Suprapubic skin (tissue), 4 donors: Measurements from ENCODE around the gene OTUD5. TPM values are rescaled to one million over a fixed set of nuclear protein-coding genes. Genes with fewer than 3 reads are reported as not detected.

Experiments
- DNase-seq, 2 donors: peaks; one replicate each; pipeline ENCODE4 v3.0.0-alpha.2; 2019; ENCODE audit warnings: low spot score in 2 of 2
- H3K27ac ChIP-seq: fragments of 200-600 bp; sonication (generic); one replicate; pipeline ENCODE4 v1.5.1; 2019
- H3K27me3 ChIP-seq: fragments of 200-600 bp; sonication (generic); one replicate; pipeline ENCODE4 v1.5.1; 2019
- H3K36me3 ChIP-seq: fragments of 200-600 bp; sonication (generic); one replicate; pipeline ENCODE4 v1.5.1; 2019
- H3K4me1 ChIP-seq: fragments of 200-600 bp; sonication (generic); one replicate; pipeline ENCODE4 v1.5.1; 2019
- H3K4me3 ChIP-seq: fragments of 200-600 bp; sonication (generic); one replicate; pipeline ENCODE4 v1.5.1; 2019; ENCODE audit warnings: mild to moderate bottlenecking
- H3K9me3 ChIP-seq: fragments of 200-600 bp; sonication (generic); one replicate; pipeline ENCODE4 v1.5.1; 2019
- EP300 ChIP-seq: sonication (generic); formaldehyde crosslinking; IDR thresholded peaks from one replicate; pipeline ENCODE4 v1.6.1; 2017; ENCODE audit warnings: antibody characterized with exemption
- POLR2A ChIP-seq, 2 donors: fragments of 450-650 bp; IDR thresholded peaks; one replicate each; pipeline ENCODE4 v1.6.1; 2017; ENCODE audit warnings: antibody characterized with exemption in 2 of 2, mild to moderate bottlenecking in 2 of 2, moderate library complexity in 2 of 2
- POLR2AphosphoS5 ChIP-seq, 3 donors: sonication (generic); formaldehyde crosslinking; IDR thresholded peaks; one replicate each; pipeline ENCODE4 v1.6.1; 2017; ENCODE audit warnings: antibody characterized with exemption in 3 of 3
- WGBS: methylation state at CpG from one replicate; pipeline ENCODE4 v1.1.5; 2018; 5-methylcytosine and 5-hydroxymethylcytosine counted together
- total RNA-seq, 4 donors: library from RNA; depleted of rRNA; stranded (reverse); fragments of >200 nt; gene quantifications; one replicate each; pipeline ENCODE4 v1.1.0, GENCODE V29; 2016
- TF ChIP-seq, protein P1 (sequence below), 2 donors: fragments of 200-600 bp in 1 of 2; fragments of 450-650 bp in 1 of 2; sonication (generic) in 1 of 2; IDR thresholded peaks; one replicate each; pipeline ENCODE4 v1.5.1; 2016 to 2019; ENCODE audit warnings: antibody characterized with exemption in 2 of 2, mild to moderate bottlenecking in 1 of 2, moderate library complexity in 1 of 2

The OTUD5 gene
- total RNA-seq, 4 donors from 2014 or later = 32.3 to 50.1 (median 46.2) TPM

DNA sequence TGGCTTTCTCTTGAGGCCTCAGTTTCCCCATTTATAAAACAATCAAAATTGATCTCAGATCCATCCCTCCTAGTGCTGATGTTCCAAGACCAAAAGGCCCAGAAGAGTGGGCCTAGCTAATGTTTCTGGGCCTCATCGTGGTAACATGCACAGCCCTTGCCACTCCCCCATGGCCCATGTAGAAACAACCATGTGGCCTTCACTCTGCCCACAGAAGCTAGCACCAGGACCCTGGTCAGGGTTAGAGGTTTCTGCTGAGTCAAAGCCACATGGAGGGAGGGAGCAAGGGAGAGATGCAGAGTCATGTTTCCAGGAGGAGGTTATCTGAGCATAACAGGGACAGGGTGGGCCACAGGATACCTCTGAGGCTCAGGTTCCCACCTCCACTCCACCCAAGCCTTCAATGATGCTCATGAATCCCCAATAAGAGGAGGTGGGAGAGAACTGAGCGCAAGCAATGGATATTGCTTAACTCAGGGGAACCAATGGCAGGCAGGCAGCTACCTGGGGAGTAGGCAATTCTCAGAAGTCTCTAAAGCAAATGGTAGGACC is 16.9 kb downstream of the OTUD5 start:
- Histone ChIP-seq H3K27ac (no peak overlapping the region), H3K4me3 (no peak overlapping the region), H3K9me3 (no peaks in the 10 kb centered on the region), H3K36me3 (peaks cover 3% of the 10 kb centered on the region), H3K27me3 (no peaks in the 10 kb centered on the region), H3K4me1 (peaks cover 1% of the 10 kb centered on the region)
- DNase-seq = no peak
- TF ChIP-seq, protein P1, sequence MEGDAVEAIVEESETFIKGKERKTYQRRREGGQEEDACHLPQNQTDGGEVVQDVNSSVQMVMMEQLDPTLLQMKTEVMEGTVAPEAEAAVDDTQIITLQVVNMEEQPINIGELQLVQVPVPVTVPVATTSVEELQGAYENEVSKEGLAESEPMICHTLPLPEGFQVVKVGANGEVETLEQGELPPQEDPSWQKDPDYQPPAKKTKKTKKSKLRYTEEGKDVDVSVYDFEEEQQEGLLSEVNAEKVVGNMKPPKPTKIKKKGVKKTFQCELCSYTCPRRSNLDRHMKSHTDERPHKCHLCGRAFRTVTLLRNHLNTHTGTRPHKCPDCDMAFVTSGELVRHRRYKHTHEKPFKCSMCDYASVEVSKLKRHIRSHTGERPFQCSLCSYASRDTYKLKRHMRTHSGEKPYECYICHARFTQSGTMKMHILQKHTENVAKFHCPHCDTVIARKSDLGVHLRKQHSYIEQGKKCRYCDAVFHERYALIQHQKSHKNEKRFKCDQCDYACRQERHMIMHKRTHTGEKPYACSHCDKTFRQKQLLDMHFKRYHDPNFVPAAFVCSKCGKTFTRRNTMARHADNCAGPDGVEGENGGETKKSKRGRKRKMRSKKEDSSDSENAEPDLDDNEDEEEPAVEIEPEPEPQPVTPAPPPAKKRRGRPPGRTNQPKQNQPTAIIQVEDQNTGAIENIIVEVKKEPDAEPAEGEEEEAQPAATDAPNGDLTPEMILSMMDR (IDR thresholded peaks at IDR 0.05) = no peak
- no peak for TF ChIP-seq EP300
- no peak for TF ChIP-seq POLR2A (IDR thresholded peaks at IDR 0.05)
- TF ChIP-seq POLR2AphosphoS5 (IDR thresholded peaks at IDR 0.05) = no peak
- WGBS = 83% methylated on average over 2 of the region's 2 CpGs

DNA sequence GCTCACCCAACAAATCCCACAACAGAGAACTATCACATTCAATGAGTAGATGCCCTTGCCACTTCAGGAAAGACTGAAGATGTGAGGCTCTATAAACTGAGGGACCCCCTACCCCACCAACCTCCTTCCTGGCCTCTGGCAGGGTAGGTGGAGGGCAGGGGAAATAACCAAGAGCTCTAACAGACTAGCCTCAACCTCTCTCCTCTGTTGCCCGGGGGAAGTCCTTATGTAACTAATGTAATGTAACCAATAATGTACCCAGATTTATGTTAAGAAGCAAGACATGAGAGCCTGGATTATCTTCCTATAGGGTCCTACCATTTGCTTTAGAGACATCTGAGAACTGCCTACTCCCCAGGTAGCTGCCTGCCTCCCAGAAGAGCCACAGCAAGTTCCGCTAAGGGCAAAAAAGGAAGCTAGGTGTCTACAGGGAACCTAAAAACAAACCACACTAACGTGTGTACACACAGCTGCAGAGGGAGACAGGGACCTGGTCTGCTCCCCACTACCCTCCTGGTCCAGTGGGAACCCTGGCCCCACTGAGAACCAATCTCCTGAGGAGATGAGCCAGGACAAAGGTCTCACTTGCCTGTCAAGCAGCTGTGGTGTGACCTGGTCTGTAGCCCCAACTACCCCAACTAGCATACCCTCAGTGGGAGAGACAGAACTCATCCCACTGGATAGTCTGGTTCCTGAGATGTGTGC is 17.7 kb downstream of the OTUD5 start:
- TF ChIP-seq, protein P1 (IDR thresholded peaks at IDR 0.05) = no peak
- no peak for TF ChIP-seq EP300
- no peak for TF ChIP-seq POLR2AphosphoS5 (IDR thresholded peaks at IDR 0.05)
- TF ChIP-seq POLR2A (IDR thresholded peaks at IDR 0.05) = no peak
- H3K4me1 ChIP-seq = no peaks in the 10 kb centered on the region
- no peaks in the 10 kb centered on the region for H3K27me3 ChIP-seq
- no peak for DNase-seq
- no peak overlapping the region for H3K4me3 ChIP-seq
- peaks cover 4% of the 10 kb centered on the region for H3K36me3 ChIP-seq
- WGBS = 72% methylated on average over 3 of the region's 3 CpGs
- no peaks in the 10 kb centered on the region for H3K9me3 ChIP-seq
- no peak overlapping the region for H3K27ac ChIP-seq

DNA sequence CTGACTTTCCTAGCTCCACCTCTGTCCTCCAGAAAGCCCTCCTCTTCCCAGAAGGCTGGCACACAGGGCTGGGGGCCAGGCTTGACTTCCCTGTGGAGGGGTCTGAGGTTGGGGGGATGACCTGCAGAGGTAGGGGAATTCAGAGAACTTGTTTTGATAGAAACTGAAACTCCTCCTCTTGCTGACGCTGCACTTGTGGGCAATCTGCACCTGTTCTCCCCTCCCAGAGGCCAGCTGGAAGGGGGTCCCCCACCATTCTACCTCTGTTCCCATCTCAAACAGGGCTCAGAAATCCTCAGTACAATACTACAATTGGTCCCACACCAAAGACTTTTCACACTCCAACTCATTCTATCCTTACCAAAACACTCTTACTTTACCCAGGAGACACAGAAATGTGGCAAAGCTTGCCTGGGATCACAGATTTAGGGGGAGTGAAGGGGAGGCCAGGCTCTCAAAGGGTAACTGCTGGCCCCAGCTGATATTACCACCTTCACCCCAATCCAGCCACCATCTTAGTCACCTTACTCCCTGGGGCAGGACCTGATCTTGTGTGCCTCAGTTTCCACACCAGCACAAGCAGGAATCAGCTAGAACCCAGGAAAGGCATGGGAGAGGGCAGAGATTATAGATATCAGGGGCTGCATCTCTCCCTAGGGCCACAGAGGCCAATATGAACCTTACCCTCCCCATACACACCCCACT is 18.5 kb downstream of the OTUD5 start:
- DNase-seq = no peak
- 100% methylated on average over 1 of the region's 1 CpG for WGBS
- no peak overlapping the region for H3K27ac ChIP-seq
- H3K4me3 ChIP-seq = no peak overlapping the region
- H3K36me3 ChIP-seq = peaks cover 11% of the 10 kb centered on the region
- H3K4me1 ChIP-seq = no peaks in the 10 kb centered on the region
- H3K27me3 ChIP-seq = no peaks in the 10 kb centered on the region
- H3K9me3 ChIP-seq = no peaks in the 10 kb centered on the region
- TF ChIP-seq POLR2A (IDR thresholded peaks at IDR 0.05) (no peak), POLR2AphosphoS5 (IDR thresholded peaks at IDR 0.05) (no peak), EP300 (no peak)
- TF ChIP-seq, protein P1 (IDR thresholded peaks at IDR 0.05) = no peak

DNA sequence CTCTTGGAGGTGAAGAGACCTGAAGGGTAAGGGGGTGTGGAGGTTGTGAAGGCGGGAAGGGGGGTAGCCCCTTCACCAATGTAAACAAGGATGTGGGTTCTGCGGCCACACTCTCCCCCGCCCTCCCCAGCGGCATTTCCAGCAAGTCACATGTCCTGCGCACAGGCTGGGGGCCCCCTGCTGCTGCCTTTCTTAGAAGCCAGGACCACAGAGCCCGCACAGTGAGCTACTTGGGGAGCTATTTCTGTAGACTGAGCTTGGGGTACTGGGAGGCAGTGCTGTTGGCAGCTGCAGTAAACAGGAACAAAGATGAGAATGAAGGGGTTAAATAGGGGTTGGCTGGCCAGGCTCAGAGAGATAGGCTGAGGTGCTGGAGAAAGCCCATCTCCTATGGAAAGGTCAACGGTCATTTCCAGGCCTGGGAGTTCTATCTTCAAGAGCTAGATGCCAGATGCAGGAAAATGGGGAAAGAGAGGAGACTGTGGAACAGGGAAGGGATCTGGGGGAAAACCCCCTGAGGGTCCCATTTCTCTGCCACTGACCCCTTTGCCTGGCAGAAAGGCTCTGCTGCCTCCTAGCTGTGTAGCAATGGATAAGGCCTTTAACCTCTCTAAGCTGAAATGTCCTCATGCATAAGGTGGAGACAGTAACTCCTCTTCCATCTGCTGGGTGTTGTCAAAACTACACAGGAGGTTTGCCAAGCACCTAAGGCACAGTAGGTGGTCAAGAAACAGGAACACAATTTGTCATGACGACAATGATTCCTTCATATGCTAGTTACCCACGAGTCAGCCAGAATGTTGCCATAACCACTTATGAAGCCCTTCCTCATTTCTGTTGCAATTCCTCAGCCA is 20.1 kb downstream of the OTUD5 start:
- 58% methylated on average over 8 of the region's 9 CpGs for WGBS
- Histone ChIP-seq H3K4me1 (no peaks in the 10 kb centered on the region), H3K9me3 (no peaks in the 10 kb centered on the region), H3K27ac (peak overlapping the region; percentile 51), H3K4me3 (no peak overlapping the region), H3K27me3 (no peaks in the 10 kb centered on the region), H3K36me3 (peaks cover 16% of the 10 kb centered on the region)
- TF ChIP-seq POLR2AphosphoS5 (IDR thresholded peaks at IDR 0.05) = no peak
- TF ChIP-seq, protein P1 (IDR thresholded peaks at IDR 0.05) = no peak
- TF ChIP-seq EP300 = no peak
- TF ChIP-seq POLR2A (IDR thresholded peaks at IDR 0.05) = no peak
- peak in 1 of 2 donors; percentile 76 for DNase-seq
